ENCODE results near the gene SORBS2.

- TF ChIP-seq EP300 (IDR thresholded peaks at IDR 0.05) (no peak), POLR2A (IDR thresholded peaks at IDR 0.05) (no peak), CTCF (IDR thresholded peaks at IDR 0.05) (no peak)
Observed at GRCh38 chr4:185782523-185782922, 29.5 kb downstream of the SORBS2 start.

All from tibial nerve (tissue), 4 donors.